Measurements from ENCODE around the gene MYO9B.
"Not testable (repeated sequence)": the region's sequence is repeated elsewhere in the genome, so short reads cannot be mapped to it uniquely, and the experiment has no call there.

MYO9B gene

DNA sequence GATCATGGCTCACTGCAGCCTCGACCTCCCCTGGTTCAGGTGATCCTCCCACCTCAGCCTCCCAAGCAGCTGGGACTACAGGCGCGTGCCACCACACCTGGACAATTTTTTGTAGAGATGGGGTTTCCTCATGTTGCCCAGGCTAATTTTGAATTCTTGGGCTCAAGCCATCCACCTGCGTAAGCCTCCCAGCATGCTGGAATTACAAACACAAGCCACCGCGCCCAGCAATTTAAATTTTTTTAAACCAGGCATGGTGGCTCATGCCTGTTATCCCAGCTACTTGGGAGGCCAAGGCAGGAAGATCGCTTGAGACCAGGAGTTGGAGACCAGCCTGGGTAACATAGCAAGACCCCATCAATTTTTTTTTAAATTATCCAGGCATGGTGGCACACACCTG is 79.7 kb downstream of the MYO9B start:
- DNase-seq, result no peak

DNA sequence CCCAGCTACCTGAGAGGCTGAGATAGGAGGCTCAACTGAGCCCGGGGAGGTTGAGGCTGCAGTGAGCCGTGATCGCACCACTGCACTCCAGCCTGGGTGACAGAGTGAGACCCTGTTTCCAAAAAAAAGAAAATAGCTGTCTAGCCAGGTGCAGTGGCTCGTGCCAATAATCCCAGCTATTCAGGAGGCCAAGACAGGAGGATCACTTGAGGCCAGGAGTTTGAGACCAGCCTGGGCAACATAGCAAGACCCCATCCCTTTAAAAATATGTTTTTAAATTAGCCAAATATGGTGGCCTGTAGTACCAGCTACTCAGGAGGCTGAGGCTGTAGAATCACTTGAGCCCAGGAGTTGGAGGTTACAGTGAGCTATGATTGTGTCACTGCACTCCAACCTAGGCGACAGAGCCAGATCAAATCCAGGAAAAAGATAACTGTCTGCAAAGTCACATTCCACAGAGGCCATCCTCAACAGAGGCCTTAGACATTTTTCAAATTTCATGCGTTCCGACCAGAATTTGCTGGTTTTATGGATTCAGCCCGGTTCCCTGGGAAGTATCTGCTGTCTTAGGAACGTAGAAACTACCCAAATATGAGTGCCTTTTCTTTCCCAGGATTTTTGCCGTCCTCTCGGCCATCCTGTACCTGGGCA is 80.8 kb downstream of the MYO9B start:
- DNase-seq, result no peak

GRCh38 chr19:17156947-17157302 is 81.3 kb downstream of the MYO9B start:
- no peak for DNase-seq

DNA sequence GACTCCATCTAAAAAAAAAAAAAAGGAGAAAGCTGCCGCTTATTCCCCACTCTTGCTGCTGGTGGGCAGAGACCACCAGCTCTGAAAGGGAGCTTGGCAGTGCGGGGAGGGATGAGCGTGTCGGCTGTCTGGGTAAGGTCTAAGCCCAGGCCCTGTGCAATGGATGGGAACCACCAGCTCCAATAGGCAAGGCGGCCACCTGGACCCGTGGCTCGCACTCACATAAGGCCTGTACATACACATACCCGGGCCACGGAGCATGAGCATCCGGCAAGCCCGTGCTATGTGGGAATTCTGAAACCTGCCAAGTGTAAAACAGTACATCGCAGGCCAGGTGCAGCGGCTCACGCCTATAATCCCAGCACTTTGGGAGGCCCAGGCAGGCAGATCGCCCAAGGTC is 83.0 kb downstream of the MYO9B start:
- no peak for DNase-seq

DNA sequence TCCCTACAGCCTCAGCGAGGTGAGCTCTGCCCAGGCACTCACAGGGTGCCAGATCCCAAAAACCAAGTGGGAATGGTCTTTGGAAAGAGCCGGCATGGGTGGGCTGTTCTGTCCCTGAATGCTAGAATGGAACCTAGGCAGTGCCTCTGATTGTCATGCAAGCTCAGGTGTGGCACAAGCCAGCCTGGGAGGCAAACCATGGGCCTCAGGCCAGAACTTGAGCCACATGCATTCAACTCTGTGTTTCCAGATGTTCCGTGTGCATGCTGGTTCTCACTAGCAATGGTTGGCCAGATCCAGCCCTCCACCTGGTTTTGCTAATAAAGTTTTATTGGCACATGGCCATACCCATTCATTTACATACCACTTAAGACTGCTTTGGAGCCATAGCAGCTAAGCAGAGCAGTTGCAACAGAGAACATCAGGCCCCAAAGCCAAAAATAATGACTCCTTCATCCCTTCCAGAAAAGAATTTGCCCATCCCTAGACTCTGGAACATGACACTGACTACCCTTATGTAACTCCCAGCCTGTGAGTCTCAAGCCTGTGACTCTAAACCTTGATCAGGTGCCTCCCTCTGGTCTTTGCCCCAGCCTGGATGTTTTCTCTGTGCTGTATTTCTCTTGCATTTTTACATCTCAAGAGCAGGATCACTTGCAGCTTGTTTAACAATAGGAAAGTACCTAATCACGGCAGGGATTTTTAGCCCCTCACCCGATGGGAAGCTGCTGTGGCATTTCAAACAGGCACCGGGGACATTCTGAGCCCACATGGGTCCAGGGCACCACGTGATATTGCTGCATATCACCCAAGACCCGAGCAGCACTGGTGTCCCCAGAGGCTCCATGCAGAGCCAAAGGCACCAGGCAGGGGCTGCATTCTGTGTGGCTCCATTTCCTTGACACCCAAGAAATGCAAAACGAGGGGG is 84.2 kb downstream of the MYO9B start:
- DNase-seq, result no peak

DNA sequence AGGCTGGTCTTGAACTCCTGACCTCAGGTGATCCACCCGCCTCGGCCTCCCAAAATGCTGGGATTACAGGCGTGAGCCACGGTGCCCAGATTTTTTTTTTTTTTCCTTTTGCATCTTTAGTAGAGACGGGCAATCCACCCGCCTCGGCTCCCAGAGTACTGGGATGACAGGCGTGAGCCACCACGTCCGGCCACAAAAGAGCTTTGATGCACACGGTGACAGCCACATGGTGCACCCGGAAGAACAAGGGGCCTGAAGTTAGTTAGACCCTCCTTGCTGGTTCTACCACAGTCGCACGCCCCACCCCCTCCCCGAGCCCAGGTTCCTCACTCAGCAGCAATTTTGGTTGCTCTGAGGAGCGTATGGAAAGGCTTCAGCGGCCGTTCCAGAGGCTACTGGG is 85.3 kb downstream of the MYO9B start:
- no peak for DNase-seq

GRCh38 chr19:17162131-17162530 is 86.6 kb downstream of the MYO9B start:
- DNase-seq, result not testable (repeated sequence)

GRCh38 chr19:17162580-17162979 is 87.0 kb downstream of the MYO9B start:
- DNase-seq, result no peak

DNA sequence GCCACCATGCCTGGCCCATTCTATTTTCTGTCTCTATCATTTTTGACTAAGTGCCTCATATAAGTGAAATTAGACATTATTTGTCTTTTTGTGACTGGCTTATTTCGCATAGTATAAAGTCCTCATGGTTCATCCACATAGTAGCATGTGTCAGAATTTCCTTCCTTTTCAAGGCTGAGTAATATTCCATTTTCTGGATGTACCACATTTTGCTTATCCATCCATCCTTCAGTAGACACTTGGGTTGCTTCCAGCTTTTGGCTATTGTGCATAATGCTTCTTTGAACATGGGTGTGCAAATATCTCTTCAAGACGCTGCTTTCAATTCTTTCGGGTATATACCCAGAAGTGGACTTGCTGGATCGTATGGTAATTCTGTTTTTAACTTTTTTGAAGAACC is 88.1 kb downstream of the MYO9B start:
- DNase-seq, result no peak

- DNase-seq, result no peak
These were observed 89.1 kb downstream of the MYO9B start for GRCh38 chr19:17164639-17165038.

DNA sequence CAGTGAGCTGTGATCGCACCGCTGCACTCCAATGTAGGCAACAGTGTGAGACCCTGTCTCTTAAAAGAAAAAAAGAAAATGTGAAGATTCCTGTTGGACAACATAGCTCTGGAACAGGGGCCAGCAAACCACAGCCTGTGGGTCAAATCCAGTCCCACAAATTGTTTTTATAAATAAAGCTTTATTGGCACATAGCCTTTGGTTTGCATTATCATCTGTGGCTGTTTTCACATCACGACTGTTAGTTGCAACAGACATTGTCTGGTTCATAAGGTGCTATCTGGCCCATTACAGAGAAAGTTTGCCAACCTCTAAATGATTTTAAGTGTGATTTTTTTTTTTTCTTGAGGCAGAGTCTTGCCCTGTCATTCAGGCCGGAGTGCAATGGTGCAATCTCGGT is 90.1 kb downstream of the MYO9B start:
- no peak for DNase-seq

GRCh38 chr19:17170538-17171297 is 95.1 kb downstream of the MYO9B start:
- DNase-seq, result no peak

DNA sequence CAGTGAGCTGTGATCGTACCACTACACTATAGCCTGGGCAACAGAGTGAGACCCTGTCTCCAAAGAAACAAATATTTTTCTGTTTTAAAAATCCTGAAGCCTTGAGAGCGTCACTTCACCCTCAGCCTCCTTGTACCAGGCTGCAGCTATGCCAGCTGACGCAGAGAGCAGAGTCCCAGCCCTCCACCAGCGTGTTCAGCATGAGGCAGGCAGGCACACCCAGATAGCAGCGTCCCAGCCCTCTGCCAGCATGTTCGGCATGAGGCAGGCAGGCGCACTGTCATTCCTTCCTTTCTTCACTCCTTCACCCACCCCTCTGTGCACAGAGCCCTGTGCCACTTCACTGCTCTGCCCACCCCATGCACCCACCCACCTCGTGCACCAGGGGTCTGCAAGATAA is 96.3 kb downstream of the MYO9B start:
- no peak for DNase-seq

DNA sequence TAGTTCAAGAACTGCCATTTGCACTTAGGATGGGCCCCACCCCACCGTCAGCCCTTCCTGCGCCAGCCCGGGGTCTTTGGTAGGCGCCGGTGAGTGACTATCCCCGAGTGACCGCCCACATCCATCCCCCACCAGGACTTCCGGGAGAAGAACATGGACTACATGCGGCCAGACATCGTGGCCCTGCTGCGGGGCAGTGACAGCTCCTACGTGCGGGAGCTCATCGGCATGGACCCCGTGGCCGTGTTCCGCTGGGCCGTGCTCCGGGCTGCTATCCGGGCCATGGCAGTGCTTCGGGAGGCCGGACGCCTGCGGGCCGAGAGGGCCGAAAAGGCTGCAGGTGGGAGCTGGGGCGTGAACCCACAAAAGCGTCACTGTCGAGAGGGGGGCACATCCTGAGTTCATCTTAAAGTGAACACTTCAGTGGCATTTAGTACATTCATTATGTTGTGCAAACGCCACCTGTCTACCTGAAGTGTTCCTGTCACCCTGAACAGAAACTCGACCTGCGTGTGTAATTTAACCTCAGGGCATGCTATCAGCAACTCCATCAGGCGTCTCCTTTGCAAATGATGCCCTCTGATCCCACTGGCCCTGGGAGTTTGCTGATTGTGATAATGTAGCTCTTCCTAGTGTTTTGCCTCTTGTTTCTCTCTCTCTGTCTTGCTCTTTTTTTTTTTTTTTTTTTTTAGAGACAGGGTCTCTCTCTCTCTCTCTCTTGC is 97.2 kb downstream of the MYO9B start:
- no peak for DNase-seq

DNA sequence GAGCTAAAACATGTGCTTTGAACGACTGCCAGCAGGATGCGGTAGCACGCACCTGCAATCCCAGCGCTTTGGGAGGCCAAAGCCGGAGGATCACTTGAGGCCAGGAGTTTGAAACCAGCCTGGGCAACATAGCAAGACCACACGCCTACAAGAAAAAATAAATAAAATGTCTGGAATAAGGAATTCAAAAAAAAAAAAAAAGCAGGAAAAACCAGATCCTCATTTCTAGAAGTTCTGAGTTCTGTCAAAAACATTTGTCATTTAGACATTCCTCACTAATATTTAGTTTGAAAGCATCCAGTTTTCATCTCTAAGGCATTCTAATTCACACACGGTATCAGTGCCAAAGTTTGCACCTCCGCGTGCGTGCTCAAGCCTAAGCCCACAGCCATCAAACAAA is 102.7 kb downstream of the MYO9B start:
- DNase-seq, result no peak

DNA sequence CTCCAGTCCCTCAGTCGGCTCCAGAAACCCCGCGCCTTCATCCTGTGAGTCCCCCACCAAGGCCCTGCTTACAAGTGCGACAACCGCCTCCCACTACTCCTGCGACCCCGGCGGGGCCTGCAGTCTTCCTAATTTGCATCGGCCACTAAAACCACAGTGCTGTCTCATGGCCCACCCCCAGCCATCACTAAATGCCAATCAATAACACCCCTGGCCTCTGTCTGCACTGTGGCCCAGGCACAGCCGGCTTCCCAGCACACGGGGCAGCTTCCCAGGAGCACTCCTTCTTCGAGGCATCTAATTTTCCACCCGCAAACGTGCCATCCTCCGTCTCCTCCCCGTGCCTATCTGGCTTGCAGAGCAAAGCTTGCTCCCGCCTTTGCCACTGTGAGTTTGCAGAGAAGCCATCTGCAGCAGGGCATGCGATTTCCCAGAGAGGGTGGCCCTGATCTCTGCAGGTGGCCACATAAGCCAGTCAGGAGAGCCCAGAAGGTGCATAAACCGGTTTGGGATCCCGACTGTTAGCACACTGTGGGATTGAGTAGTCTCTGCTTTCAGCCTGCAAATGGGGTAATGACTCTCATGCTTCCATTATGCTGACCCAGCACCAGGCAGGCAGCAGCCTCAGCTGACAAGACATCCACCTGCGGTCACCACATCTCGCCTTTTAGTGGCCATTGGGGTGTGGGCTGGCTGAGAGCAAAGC is 105.6 kb downstream of the MYO9B start:
- no peak for DNase-seq

GRCh38 chr19:17183271-17183761 is 107.7 kb downstream of the MYO9B start:
- no peak for DNase-seq

- peak; percentile 61 for DNase-seq
These were observed 108.3 kb downstream of the MYO9B start for GRCh38 chr19:17183858-17184321.

DNA sequence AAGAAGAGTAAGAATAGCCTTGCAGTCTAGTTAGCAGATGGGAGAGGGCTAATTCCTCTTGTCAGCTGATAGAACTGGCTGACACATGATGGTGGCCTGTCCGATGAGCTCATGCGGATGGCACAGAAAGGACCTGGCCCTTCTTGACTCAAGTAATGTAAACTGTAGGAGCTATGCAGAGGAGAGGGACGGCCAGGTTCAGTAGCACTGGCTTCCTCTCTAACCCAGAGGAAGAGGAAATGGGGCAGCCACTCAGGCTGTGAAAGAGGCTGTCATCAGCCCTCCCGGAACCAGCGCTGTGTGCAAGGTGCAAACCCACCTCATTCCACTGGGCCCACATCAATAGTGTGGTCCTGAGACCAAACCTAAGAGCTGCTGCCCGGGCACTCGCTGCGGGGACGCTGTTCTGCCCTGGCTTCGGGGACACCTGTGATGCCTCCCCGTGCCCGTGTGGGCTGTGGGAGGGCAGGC is 108.8 kb downstream of the MYO9B start:
- DNase-seq, result no peak

- DNase-seq, result no peak
These were observed 110.0 kb downstream of the MYO9B start for GRCh38 chr19:17185590-17185989.

GRCh38 chr19:17191736-17192135 is 116.2 kb downstream of the MYO9B start:
- DNase-seq, result not testable (repeated sequence)

- DNase-seq, result no peak
These were observed 117.2 kb downstream of the MYO9B start for GRCh38 chr19:17192751-17193150.
